ENCODE results near the gene OAF. TPM values are rescaled to one million over a fixed set of nuclear protein-coding genes. Genes with fewer than 3 reads are reported as not detected.

OAF gene
- total and polyA plus RNA-seq, 3 experiments from 2014 or later: 2.6 to 3.4 (median 3.0) TPM

- Histone ChIP-seq H3K9me3 (ENCODE audit: low read length) (no peaks in the 10 kb centered on the region), H3K4me3 (ENCODE audit: low read length) (no peak overlapping the region), H3K27me3 (ENCODE audit: insufficient read depth, low read length, poor library complexity, severe bottlenecking) (no peaks in the 10 kb centered on the region), H3K27ac (ENCODE audit: low read depth, low read length) (no peak overlapping the region), H3K36me3 (ENCODE audit: insufficient read depth, low read length) (no peaks in the 10 kb centered on the region), H3K4me1 (ENCODE audit: insufficient read depth, low read length) (no peaks in the 10 kb centered on the region)
- peaks cover 0 to 6% of the 10 kb centered on the region in 2 donors for H3K27me3 Mint-ChIP-seq
- POLR2A ChIA-PET: no interaction called here
- DNase-seq: no peak
- H3K4me3 Mint-ChIP-seq: no peak overlapping the region
- CTCF ChIA-PET: no interaction called here
- no peak overlapping the region for H3K27ac Mint-ChIP-seq
- peaks cover 0 to 1% (median 0%) of the 10 kb centered on the region in 3 donors for H3K4me1 Mint-ChIP-seq
- H3K36me3 Mint-ChIP-seq: no peaks in the 10 kb centered on the region
- peaks cover 0 to 2% (median 0%) of the 10 kb centered on the region in 5 donors for H3K9me3 Mint-ChIP-seq
Observed at GRCh38 chr11:120217941-120218694, 7.3 kb downstream of the OAF start.

- H3K36me3 ChIP-seq (ENCODE audit: insufficient read depth, low read length): no peaks in the 10 kb centered on the region
- H3K27ac ChIP-seq (ENCODE audit: low read depth, low read length): no peak overlapping the region
- CTCF ChIA-PET: no interaction called here
- Mint-ChIP-seq H3K4me3 (no peak overlapping the region), H3K27me3 (peaks cover under 1 to 6% of the 10 kb centered on the region in 2 donors), H3K9me3 (peaks cover 0 to 2% (median 0%) of the 10 kb centered on the region in 5 donors), H3K27ac (no peak overlapping the region), H3K36me3 (no peaks in the 10 kb centered on the region), H3K4me1 (no peaks in the 10 kb centered on the region)
- POLR2A ChIA-PET: no interaction called here
- no peaks in the 10 kb centered on the region for H3K27me3 ChIP-seq (ENCODE audit: insufficient read depth, low read length, poor library complexity, severe bottlenecking)
- no peaks in the 10 kb centered on the region for H3K4me1 ChIP-seq (ENCODE audit: insufficient read depth, low read length)
- no peaks in the 10 kb centered on the region for H3K9me3 ChIP-seq (ENCODE audit: low read length)
- DNase-seq: no peak
- H3K4me3 ChIP-seq (ENCODE audit: low read length): no peak overlapping the region
Observed at GRCh38 chr11:120218695-120219033, 7.8 kb downstream of the OAF start.

GRCh38 chr11:120219232-120219937, 8.6 kb downstream of the OAF start:
- Mint-ChIP-seq H3K36me3 (no peaks in the 10 kb centered on the region), H3K27ac (no peak overlapping the region), H3K9me3 (peaks cover 0 to 2% (median 0%) of the 10 kb centered on the region in 5 donors), H3K27me3 (peaks cover 4 to 6% of the 10 kb centered on the region in 2 donors), H3K4me3 (no peak overlapping the region), H3K4me1 (peaks cover 0 to 1% (median 0%) of the 10 kb centered on the region in 3 donors)
- CTCF ChIA-PET: no interaction called here
- Histone ChIP-seq H3K27ac (ENCODE audit: low read depth, low read length) (no peak overlapping the region), H3K4me1 (ENCODE audit: insufficient read depth, low read length) (no peaks in the 10 kb centered on the region), H3K4me3 (ENCODE audit: low read length) (no peak overlapping the region), H3K36me3 (ENCODE audit: insufficient read depth, low read length) (no peaks in the 10 kb centered on the region), H3K27me3 (ENCODE audit: insufficient read depth, low read length, poor library complexity, severe bottlenecking) (no peaks in the 10 kb centered on the region), H3K9me3 (ENCODE audit: low read length) (no peaks in the 10 kb centered on the region)
- POLR2A ChIA-PET: no interaction called here
- no peak for DNase-seq

- Mint-ChIP-seq H3K4me3 (no peak overlapping the region), H3K27ac (no peak overlapping the region), H3K27me3 (peaks cover 4 to 6% of the 10 kb centered on the region in 2 donors), H3K9me3 (peaks cover 0 to 2% (median 0%) of the 10 kb centered on the region in 5 donors), H3K4me1 (peaks cover 0 to 7% (median 2%) of the 10 kb centered on the region in 3 donors), H3K36me3 (no peaks in the 10 kb centered on the region)
- Histone ChIP-seq H3K27ac (ENCODE audit: low read depth, low read length) (no peak overlapping the region), H3K9me3 (ENCODE audit: low read length) (no peaks in the 10 kb centered on the region), H3K4me1 (ENCODE audit: insufficient read depth, low read length) (no peaks in the 10 kb centered on the region), H3K27me3 (ENCODE audit: insufficient read depth, low read length, poor library complexity, severe bottlenecking) (no peaks in the 10 kb centered on the region), H3K36me3 (ENCODE audit: insufficient read depth, low read length) (no peaks in the 10 kb centered on the region), H3K4me3 (ENCODE audit: low read length) (no peak overlapping the region)
- no peak for DNase-seq
- ChIA-PET CTCF (no interaction called here), POLR2A (no interaction called here)
Observed at GRCh38 chr11:120219938-120220746, 9.3 kb downstream of the OAF start.

- H3K9me3 ChIP-seq (ENCODE audit: low read length): no peaks in the 10 kb centered on the region
- Mint-ChIP-seq H3K27me3 (peaks cover 4 to 6% of the 10 kb centered on the region in 2 donors), H3K4me1 (peaks cover 0 to 7% (median 2%) of the 10 kb centered on the region in 3 donors), H3K4me3 (no peak overlapping the region), H3K9me3 (peaks cover 0 to 2% (median 0%) of the 10 kb centered on the region in 5 donors), H3K36me3 (no peaks in the 10 kb centered on the region), H3K27ac (no peak overlapping the region)
- no peak overlapping the region for H3K27ac ChIP-seq (ENCODE audit: low read depth, low read length)
- DNase-seq: no peak
- H3K36me3 ChIP-seq (ENCODE audit: insufficient read depth, low read length): no peaks in the 10 kb centered on the region
- no peak overlapping the region for H3K4me3 ChIP-seq (ENCODE audit: low read length)
- POLR2A ChIA-PET: no interaction called here
- CTCF ChIA-PET: no interaction called here
- H3K4me1 ChIP-seq (ENCODE audit: insufficient read depth, low read length): no peaks in the 10 kb centered on the region
- no peaks in the 10 kb centered on the region for H3K27me3 ChIP-seq (ENCODE audit: insufficient read depth, low read length, poor library complexity, severe bottlenecking)
Observed at GRCh38 chr11:120220747-120221037, 9.9 kb downstream of the OAF start.

GRCh38 chr11:120221115-120221752, 10.4 kb downstream of the OAF start:
- ChIA-PET POLR2A (no interaction called here), CTCF (no interaction called here)
- Mint-ChIP-seq H3K27me3 (peaks cover 4 to 6% of the 10 kb centered on the region in 2 donors), H3K36me3 (no peaks in the 10 kb centered on the region), H3K4me3 (no peak overlapping the region), H3K27ac (no peak overlapping the region), H3K4me1 (peaks cover 0 to 7% (median 2%) of the 10 kb centered on the region in 3 donors), H3K9me3 (no peaks in the 10 kb centered on the region)
- Histone ChIP-seq H3K36me3 (ENCODE audit: insufficient read depth, low read length) (no peaks in the 10 kb centered on the region), H3K4me1 (ENCODE audit: insufficient read depth, low read length) (no peaks in the 10 kb centered on the region), H3K27ac (ENCODE audit: low read depth, low read length) (no peak overlapping the region), H3K27me3 (ENCODE audit: insufficient read depth, low read length, poor library complexity, severe bottlenecking) (no peaks in the 10 kb centered on the region), H3K9me3 (ENCODE audit: low read length) (no peaks in the 10 kb centered on the region), H3K4me3 (ENCODE audit: low read length) (no peak overlapping the region)
- no peak for DNase-seq

- CTCF ChIA-PET: no interaction called here
- Mint-ChIP-seq H3K4me3 (no peak overlapping the region), H3K27ac (no peak overlapping the region)
Observed at GRCh38 chr11:120222916-120223315, 12.1 kb downstream of the OAF start.

GRCh38 chr11:120223793-120224192, 13.0 kb downstream of the OAF start:
- Mint-ChIP-seq H3K4me3 (no peak overlapping the region), H3K27me3 (peaks cover 4 to 6% of the 10 kb centered on the region in 2 donors), H3K4me1 (peaks cover 0 to 7% (median 2%) of the 10 kb centered on the region in 3 donors), H3K36me3 (no peaks in the 10 kb centered on the region), H3K9me3 (no peaks in the 10 kb centered on the region), H3K27ac (no peak overlapping the region)
- Histone ChIP-seq H3K36me3 (ENCODE audit: insufficient read depth, low read length) (no peaks in the 10 kb centered on the region), H3K27ac (ENCODE audit: low read depth, low read length) (no peak overlapping the region), H3K4me3 (ENCODE audit: low read length) (no peak overlapping the region), H3K4me1 (ENCODE audit: insufficient read depth, low read length) (no peaks in the 10 kb centered on the region), H3K27me3 (ENCODE audit: insufficient read depth, low read length, poor library complexity, severe bottlenecking) (no peaks in the 10 kb centered on the region), H3K9me3 (ENCODE audit: low read length) (no peaks in the 10 kb centered on the region)
- CTCF ChIA-PET: no interaction called here
- no peak for DNase-seq
- POLR2A ChIA-PET: no interaction called here

More at GRCh38 chr11:120222916-120223315, 12.1 kb downstream of the OAF start:
- Mint-ChIP-seq H3K27me3 (peaks cover 4 to 6% of the 10 kb centered on the region in 2 donors), H3K4me1 (peaks cover 0 to 7% (median 2%) of the 10 kb centered on the region in 3 donors), H3K36me3 (no peaks in the 10 kb centered on the region), H3K9me3 (no peaks in the 10 kb centered on the region)
- Histone ChIP-seq H3K36me3 (ENCODE audit: insufficient read depth, low read length) (no peaks in the 10 kb centered on the region), H3K4me1 (ENCODE audit: insufficient read depth, low read length) (no peaks in the 10 kb centered on the region), H3K27me3 (ENCODE audit: insufficient read depth, low read length, poor library complexity, severe bottlenecking) (no peaks in the 10 kb centered on the region), H3K4me3 (ENCODE audit: low read length) (no peak overlapping the region), H3K9me3 (ENCODE audit: low read length) (no peaks in the 10 kb centered on the region), H3K27ac (ENCODE audit: low read depth, low read length) (no peak overlapping the region)
- no peak for DNase-seq
- POLR2A ChIA-PET: no interaction called here
